Omental fat pad (tissue), 4 donors: ENCODE measurements around the gene CPOX. TPM values are rescaled to one million over a fixed set of nuclear protein-coding genes. Genes with fewer than 3 reads are reported as not detected.

Source experiments
- ATAC-seq: fragments of 150-250 bp; one replicate; pipeline ENCODE4 v1.9.1; 2016; ENCODE audit warnings: mild to moderate bottlenecking, moderate library complexity; ENCODE audit not compliant: low FRiP score
- DNase-seq: peaks from one replicate; pipeline ENCODE4 v3.0.0-alpha.2; 2019; ENCODE audit warnings: low spot score
- CTCF ChIP-seq, 3 donors: fragments of 450-650 bp; IDR thresholded peaks; one replicate each; pipeline ENCODE4 v1.5.1; 2016 to 2017; ENCODE audit warnings: antibody characterized with exemption in 3 of 3, mild to moderate bottlenecking in 3 of 3, moderate library complexity in 2 of 3
- total RNA-seq, 4 donors: library from RNA; depleted of rRNA; stranded (reverse); fragments of >200 nt; gene quantifications; one replicate each; pipeline ENCODE4 v1.1.0, GENCODE V29; 2016

The CPOX gene
- total RNA-seq, 4 donors from 2014 or later, result 10.6 to 27.7 (median 15.1) TPM

- no peak for ATAC-seq
- no peak for TF ChIP-seq CTCF (IDR thresholded peaks at IDR 0.05)
- no peak for DNase-seq
Observed at GRCh38 chr3:98551754-98552153, 41.7 kb downstream of the CPOX start.

GRCh38 chr3:98551236-98551635 is 42.2 kb downstream of the CPOX start:
- ATAC-seq (no peak), DNase-seq (no peak)

GRCh38 chr3:98550833-98551232 is 42.6 kb downstream of the CPOX start:
- ATAC-seq (no peak), DNase-seq (no peak)
- no peak for TF ChIP-seq CTCF (IDR thresholded peaks at IDR 0.05)

More at GRCh38 chr3:98551236-98551635, 42.2 kb downstream of the CPOX start:
- no peak for TF ChIP-seq CTCF (IDR thresholded peaks at IDR 0.05)

- TF ChIP-seq CTCF (IDR thresholded peaks at IDR 0.05), result no peak
- DNase-seq, result no peak
- no peak for ATAC-seq
Observed at GRCh38 chr3:98548544-98548943, 44.9 kb downstream of the CPOX start.

GRCh38 chr3:98545940-98546339 is 47.5 kb downstream of the CPOX start:
- DNase-seq, result no peak
- no peak for TF ChIP-seq CTCF (IDR thresholded peaks at IDR 0.05)

GRCh38 chr3:98542623-98543022 is 50.8 kb downstream of the CPOX start:
- TF ChIP-seq CTCF (IDR thresholded peaks at IDR 0.05), result no peak
- DNase-seq (no peak), ATAC-seq (no peak)

More at GRCh38 chr3:98545940-98546339, 47.5 kb downstream of the CPOX start:
- no peak for ATAC-seq

- no peak for TF ChIP-seq CTCF (IDR thresholded peaks at IDR 0.05)
- no peak for DNase-seq
- no peak for ATAC-seq
Observed at GRCh38 chr3:98541695-98542094, 51.7 kb downstream of the CPOX start.
